ENCODE measurements around the gene CDH24. TPM values are rescaled to one million over a fixed set of nuclear protein-coding genes. Genes with fewer than 3 reads are reported as not detected.

The CDH24 gene
- total RNA-seq, 1 donor from 2014 or later: 7.8 TPM

DNA sequence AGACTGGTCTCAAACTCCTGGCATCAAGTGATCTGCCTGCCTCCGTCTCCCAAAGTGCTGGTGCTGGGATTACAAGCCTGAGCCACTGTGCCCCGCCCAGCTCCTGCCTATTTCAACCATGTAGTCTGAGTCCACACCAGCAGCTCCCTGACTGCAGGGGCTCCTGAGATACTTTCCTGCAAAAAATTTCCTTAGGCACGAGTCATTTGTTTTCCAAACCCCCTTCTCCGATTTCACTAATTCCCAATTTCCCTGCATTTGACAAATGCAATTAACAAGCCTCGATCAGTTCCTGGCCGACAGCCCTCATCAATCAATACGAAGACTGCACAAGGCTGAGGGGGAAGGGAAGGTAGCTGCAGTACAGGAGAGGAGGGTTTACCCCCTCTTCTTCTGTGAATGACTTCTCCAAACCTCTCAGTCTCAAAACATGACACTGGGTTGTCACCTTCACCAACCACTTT is 32.7 kb downstream of the CDH24 start:
- Histone ChIP-seq H3K4me3 (no peak overlapping the region), H3K27me3 (no peaks in the 10 kb centered on the region), H3K27ac (no peak overlapping the region), H3K36me3 (peaks cover 37% of the 10 kb centered on the region), H3K4me1 (peaks cover 7% of the 10 kb centered on the region), H3K9me3 (no peaks in the 10 kb centered on the region)
- intact Hi-C loops (cut with DNase I): no loop called here
- TF ChIP-seq, protein P1, sequence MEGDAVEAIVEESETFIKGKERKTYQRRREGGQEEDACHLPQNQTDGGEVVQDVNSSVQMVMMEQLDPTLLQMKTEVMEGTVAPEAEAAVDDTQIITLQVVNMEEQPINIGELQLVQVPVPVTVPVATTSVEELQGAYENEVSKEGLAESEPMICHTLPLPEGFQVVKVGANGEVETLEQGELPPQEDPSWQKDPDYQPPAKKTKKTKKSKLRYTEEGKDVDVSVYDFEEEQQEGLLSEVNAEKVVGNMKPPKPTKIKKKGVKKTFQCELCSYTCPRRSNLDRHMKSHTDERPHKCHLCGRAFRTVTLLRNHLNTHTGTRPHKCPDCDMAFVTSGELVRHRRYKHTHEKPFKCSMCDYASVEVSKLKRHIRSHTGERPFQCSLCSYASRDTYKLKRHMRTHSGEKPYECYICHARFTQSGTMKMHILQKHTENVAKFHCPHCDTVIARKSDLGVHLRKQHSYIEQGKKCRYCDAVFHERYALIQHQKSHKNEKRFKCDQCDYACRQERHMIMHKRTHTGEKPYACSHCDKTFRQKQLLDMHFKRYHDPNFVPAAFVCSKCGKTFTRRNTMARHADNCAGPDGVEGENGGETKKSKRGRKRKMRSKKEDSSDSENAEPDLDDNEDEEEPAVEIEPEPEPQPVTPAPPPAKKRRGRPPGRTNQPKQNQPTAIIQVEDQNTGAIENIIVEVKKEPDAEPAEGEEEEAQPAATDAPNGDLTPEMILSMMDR (IDR thresholded peaks at IDR 0.05): no peak
- ATAC-seq: no peak
- no peak for DNase-seq

DNA sequence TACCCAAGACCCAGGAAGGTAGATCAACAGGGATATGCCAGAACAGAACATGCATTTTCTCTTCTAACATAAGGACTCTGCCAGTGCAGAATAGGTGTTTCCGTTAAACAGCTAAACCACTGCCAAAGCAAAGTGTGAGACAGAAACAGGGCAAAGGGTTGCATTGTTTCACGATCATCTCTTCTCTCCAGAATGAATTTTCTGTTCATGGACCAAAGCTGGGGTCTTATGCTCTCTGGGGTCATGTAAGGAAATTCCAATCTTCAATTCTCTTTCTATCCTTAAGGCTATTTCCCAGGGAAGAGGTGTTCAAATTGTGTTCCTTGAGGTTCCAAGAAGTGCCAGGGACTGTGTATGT is 33.5 kb downstream of the CDH24 start:
- Histone ChIP-seq H3K27me3 (no peaks in the 10 kb centered on the region), H3K4me3 (no peak overlapping the region), H3K36me3 (peaks cover 30% of the 10 kb centered on the region), H3K4me1 (peaks cover 7% of the 10 kb centered on the region), H3K9me3 (no peaks in the 10 kb centered on the region), H3K27ac (no peak overlapping the region)
- DNase-seq: no peak
- TF ChIP-seq, protein P1 (IDR thresholded peaks at IDR 0.05): no peak
- ATAC-seq: no peak
- intact Hi-C loops (cut with DNase I): no loop called here

DNA sequence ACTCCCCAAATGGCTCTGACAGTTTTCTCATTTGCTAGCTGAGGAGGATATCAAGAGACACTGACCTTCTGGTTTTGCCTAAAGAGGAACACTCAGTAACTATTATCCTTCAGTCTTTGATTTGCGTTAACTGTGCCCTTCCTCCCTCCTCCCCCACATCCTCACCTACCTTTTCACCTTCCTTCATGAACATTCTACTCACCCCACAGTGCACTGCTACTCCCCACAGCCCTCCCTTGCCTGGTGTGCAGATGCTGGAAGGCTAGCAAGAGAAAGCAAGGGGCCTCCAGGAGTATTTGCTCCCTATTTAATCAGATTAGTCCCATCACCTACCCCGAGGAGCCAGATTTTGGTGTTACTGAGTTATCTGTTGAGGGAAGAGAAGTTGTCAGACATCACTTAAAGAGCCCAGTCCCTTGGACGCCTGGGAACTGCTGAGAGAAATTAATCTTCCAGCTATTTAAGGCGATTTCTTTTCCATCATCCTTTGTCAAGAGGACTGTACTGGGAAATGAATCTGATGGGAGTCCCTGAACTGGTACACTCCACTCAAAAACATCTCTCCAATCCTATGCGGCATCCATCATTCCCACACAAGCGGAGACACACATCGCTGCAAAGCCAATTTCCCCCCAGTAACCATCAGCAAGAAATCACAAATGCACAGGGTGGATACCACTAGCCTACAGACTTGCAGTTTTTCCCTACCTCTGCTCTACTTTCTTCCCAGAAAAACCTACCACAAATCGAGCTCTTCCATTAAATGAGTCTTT is 34.1 kb downstream of the CDH24 start:
- peaks cover 1% of the 10 kb centered on the region for H3K4me1 ChIP-seq
- H3K9me3 ChIP-seq: no peaks in the 10 kb centered on the region
- no peak overlapping the region for H3K27ac ChIP-seq
- ATAC-seq (no peak), DNase-seq (no peak)
- intact Hi-C loops (cut with DNase I): no loop called here
- no peak overlapping the region for H3K4me3 ChIP-seq
- H3K36me3 ChIP-seq: peaks cover 25% of the 10 kb centered on the region
- TF ChIP-seq, protein P1 (IDR thresholded peaks at IDR 0.05): no peak
- H3K27me3 ChIP-seq: no peaks in the 10 kb centered on the region

DNA sequence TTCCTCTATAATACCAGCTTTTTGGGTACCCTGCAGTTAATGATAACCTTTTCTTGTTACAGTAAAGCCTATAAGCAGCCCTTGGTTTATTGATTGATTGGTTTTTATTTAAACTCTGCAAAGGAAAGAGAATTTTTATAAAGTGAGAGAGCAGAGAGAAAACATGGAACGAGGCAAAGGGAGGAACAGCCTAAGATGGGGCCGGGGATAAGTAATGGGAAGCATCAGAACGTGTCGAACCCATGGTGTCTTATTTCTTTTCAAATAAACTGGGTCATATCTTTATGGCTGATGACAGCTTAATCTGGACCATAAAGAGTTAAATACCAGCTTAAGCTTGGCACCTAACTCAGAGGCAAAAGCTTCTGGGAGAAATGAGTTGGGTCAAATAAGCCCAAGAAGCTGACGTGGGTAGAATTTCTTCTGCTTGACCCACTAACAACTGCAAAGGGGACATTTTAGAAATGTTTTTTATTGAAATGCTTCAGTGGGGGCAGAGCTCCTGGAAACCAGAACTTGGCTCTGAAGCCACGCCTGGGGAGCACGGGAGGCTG is 35.4 kb downstream of the CDH24 start:
- intact Hi-C loops (cut with DNase I): no loop called here
- Histone ChIP-seq H3K36me3 (peaks cover 15% of the 10 kb centered on the region), H3K27me3 (no peaks in the 10 kb centered on the region), H3K4me1 (no peaks in the 10 kb centered on the region), H3K9me3 (no peaks in the 10 kb centered on the region), H3K27ac (no peak overlapping the region), H3K4me3 (no peak overlapping the region)
- DNase-seq (no peak), ATAC-seq (no peak)
- TF ChIP-seq, protein P1 (IDR thresholded peaks at IDR 0.05): no peak

DNA sequence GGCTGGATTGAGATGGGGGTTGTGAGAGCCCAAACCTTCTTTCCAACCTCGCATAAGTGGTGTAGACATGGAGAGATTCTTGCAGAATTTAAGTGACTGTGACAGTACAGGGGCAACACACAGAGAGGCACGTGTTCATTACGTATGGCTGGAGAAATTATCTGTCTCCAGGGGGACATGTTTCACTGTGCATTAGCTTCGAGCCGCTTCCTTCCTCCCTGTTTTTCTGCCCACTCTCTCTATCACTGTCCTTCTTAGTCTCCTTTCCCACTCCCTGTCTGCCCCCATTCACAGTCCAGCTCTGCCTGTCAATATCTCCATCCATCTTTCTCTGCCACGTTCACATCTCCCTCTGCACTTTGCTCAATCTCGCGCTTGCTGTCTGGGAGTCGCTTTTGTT is 35.9 kb downstream of the CDH24 start:
- intact Hi-C loops (cut with DNase I): no loop called here
- ATAC-seq: no peak
- Histone ChIP-seq H3K36me3 (peaks cover 15% of the 10 kb centered on the region), H3K27ac (no peak overlapping the region), H3K4me3 (no peak overlapping the region), H3K27me3 (no peaks in the 10 kb centered on the region), H3K9me3 (no peaks in the 10 kb centered on the region), H3K4me1 (no peaks in the 10 kb centered on the region)
- no peak for DNase-seq
- TF ChIP-seq, protein P1 (IDR thresholded peaks at IDR 0.05): no peak

Measured in upper lobe of right lung (tissue), 1 donor.